ENCODE results near the gene SLC39A5.
A peak's percentile ranks its signal among the peaks of the same experiment; 100 is the strongest.
"Not testable (repeated sequence)": the region's sequence is repeated elsewhere in the genome, so short reads cannot be mapped to it uniquely, and the experiment has no call there.

SLC39A5 gene

DNA sequence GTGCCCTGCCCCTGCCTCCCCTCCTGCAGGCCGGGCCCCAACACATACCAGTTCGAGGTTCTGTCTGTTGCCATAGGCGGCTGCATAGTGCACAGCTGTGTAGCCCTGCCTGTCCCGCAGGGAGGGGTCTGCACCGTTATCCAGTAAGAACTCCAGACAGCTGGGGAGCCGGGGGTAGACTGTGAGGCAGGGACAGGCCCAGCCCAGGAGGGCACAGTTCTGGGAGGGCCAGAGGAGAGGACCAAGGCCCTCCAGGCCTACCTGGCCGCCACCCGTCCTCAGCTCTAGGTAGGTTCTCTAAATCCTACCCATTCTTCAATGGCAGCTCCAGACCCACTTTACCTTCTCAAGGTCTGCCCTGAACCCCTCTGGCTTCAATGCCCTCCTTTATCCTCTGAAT is 18.9 kb downstream of the SLC39A5 start:
- DNase-seq, result no peak

DNA sequence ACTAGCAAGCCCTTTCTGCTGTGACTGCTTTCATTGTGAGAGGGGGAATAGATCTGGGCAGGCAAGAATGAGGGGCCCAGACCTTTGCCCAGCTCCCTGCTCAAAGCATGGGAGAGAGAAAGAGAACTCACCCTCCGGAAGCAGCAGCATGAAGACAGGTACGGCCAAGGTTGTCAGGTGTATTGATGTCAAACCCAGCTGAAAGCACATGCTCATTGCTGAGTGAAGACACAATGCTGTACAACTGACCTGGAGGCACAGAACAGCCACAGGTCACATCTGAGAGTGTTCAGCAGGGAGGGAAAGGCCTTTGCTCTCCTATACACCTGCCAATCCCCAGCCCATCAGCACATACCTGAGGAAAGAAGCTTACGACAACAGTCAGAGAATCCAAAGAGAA is 22.8 kb downstream of the SLC39A5 start:
- no peak for DNase-seq

DNA sequence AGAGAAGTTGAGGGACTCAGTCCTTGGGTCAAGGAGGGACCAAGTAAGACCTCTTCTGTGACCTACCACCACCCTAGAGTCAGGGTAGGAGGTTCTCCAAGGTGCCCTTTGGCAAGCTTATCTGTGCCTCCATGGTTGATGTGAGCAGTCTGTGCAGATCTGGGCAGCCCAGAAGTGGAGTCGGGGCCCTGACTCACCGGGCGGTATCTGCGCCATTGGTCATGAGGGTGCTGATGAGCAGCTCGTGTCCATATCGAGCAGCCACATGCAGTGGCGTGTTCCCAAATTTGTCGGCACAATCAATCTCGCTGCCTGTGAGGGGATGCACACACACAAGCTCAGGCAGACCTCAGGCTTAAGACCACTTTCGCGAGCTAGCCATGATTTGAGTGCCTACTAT is 23.2 kb downstream of the SLC39A5 start:
- DNase-seq, result no peak

DNA sequence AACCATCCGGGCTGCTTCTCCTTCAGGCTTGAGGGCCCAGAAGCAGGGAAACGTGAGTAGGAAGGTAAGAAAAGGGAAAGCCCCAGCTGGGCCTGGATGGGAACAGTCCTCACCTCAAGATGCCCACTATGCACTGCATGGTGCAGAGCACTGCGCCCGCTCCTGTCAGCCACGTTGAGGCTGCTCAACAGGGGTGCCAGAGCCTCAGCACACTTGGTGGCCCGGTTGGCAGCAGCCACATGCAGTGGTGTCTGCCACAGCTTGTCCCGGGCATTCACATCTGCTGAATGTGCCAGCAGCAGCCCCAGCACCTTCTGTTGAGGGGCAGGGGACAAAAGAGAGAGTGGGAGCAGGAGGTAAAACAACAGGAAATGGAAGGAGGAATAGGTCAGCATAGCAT is 25.8 kb downstream of the SLC39A5 start:
- DNase-seq, result no peak

- DNase-seq, result no peak
Measured at GRCh38 chr12:56256326-56256960, 26.6 kb downstream of the SLC39A5 start.

DNA sequence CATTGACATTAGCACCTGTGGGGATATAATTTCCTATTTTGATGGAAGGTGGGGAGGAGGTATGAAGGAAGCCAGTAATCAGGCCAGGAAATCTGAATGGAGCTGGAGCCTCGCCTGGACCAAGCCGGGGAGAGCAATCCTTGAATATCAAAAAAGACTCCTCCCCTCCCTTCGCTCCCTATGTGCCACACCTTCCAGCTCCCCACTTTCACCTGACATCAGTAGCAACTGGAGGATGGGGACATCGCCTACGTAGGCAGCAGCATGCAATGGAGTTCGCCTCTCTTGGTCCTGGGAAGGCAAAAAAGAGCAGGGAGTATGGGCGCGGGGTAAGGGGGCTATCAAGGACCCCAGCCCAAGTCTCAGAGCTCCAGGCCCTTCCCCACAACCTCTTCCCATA is 27.2 kb downstream of the SLC39A5 start:
- no peak for DNase-seq

DNA sequence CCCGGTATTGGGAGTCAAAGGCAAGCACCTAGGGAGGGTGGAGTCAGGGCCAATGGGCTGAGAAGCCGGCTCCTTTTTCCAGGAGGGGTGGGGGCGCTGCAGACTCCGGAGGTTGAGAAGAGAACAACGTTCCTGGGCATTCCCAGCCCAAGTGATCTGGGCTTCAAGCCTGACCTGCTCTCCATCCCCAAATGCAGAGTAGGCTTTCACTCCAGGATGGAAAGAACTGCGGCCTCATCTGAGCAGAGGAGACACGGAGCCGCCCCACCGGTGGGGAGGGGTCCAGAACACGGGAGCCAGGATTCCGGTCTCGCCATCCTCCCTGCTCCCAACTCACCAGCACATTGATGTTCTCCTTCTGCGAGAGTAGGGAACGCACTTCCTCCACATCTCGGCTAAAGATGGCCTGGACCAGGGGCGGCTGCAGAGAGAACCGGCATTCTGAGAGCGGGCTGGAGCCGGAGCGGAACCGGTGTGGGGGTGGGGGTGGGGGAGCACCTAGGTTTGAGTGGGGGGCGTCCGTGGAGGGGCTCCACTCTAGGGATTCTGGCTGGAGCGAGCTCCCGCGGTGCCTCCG is 27.7 kb downstream of the SLC39A5 start:
- DNase-seq, result no peak

GRCh38 chr12:56258068-56258819 is 28.4 kb downstream of the SLC39A5 start, which contains the start of gene ANKRD52:
Gene ANKRD52 (minus strand): TSS chr12:56258384. CDS start chr12:56258269, 115 bp downstream.
- peak; percentile 74 for DNase-seq

DNA sequence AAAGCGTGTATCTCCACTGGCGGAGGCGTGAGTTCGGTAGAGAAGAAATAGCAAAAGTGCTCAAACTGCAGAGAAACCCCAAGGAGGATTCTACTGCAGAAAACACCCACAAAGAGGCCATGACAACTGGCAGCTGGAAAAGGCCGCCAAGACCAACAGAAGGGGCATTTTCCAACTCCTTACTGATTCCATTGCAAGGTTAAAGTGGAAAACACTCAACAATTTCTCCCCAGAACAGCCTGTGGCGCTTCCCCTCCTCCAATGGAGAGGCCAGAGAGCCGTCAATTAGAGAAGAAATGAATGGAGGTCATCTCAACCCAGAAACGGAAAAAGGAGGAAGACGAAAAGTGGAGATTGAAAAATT is 29.0 kb downstream of the SLC39A5 start:
- no peak for DNase-seq

DNA sequence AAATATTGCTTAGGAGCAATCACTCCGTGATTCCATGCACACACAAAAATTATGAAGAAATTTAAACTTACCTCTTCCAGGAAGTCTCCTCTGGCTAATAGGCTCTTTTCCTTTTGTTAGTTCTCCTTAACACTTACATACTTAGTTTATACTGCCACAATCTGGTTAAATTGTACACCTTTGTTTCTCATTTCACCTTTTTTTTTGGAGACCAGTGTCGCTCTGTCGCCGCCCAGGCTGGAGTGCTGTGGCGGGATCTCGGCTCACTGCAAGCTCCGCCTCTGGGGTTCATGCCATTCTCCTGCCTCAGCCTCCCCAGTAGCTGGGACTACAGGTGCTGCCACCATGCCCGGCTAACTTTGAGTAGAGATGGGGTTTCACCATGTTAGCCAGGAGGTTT is 30.5 kb downstream of the SLC39A5 start:
- no peak for DNase-seq

DNA sequence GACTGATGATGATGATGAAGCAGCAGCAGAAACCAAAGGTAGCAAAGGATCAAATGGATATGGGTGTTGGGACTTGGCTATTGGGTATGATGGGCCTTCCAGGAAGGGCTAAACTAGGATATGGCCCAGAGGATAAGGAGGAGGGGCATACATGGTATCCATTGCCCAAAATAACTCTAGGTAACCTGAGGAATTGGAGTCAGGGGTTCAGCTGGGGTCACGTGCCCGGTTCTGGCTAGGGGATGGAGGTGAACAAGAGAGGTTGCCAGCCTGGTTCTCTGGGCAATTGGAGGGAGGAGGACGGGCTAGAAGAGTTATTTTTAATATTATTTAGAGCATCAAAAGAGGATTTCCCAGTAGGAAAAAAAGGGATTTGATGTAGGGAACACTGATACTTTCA is 31.1 kb downstream of the SLC39A5 start:
- no peak for DNase-seq

DNA sequence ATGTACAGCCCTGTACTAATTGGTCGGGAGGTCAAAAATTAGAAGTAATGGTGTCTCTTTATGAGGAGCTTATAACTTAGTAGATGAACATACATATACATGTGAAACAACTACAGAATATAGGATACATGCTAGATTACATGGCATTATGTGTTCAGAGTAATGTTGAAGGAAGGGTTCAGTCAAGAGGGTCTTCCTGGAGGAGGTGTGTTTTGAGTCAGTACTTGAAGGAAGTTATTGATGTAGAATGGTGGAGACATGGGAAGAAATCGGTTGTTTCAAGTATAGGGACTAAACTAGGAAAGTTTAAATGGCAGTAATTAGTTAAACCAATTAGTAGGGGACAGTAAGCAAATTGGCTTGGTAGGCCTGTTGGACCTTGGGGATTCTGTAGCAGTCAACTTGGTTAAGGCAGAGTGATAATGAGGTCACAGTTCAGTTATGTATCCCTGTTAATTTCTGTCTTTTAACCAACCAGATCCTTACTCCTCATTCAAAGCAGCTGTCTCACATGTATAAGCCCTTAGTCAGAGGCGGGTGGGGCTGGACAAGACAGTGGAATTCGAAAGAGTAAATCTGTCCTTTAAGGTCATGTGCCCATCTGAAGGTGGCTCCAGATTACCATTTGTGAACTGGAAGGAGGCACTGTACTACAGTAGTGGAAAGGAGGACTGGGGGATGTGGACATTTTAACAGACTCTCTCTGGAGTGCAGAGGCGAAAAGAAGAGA is 31.8 kb downstream of the SLC39A5 start:
- DNase-seq, result no peak

DNA sequence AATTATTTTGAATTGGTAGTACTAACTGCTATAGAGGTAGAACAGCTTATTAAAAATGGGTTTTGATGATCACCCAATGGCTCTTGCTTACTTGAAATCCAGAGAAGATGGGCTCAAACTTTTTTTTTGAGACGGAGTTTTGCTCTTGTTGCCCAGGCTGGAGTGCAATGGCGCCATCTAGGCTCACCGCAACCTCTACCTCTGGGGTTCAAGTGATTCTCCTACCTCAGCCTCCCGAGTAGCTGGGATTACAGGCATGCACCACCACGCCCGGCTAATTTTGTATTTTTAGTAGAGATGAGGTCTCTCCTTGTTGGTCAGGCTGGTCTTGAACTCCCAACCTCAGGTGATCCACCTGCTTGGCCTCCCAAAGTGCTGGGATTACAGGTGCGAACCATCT is 33.1 kb downstream of the SLC39A5 start:
- DNase-seq, result not testable (repeated sequence)

GRCh38 chr12:56266068-56266692 is 36.3 kb downstream of the SLC39A5 start:
- DNase-seq, result not testable (repeated sequence)

GRCh38 chr12:56266693-56267442 is 37.0 kb downstream of the SLC39A5 start, which contains the start of gene COQ10A:
Gene COQ10A (plus strand): TSS chr12:56266942. CDS start chr12:56267119, 177 bp downstream.
- DNase-seq, result peak; percentile 90

- DNase-seq, result no peak
Measured at GRCh38 chr12:56267443-56268071, 37.7 kb downstream of the SLC39A5 start.

- no peak for DNase-seq
Measured at GRCh38 chr12:56271031-56271430, 41.2 kb downstream of the SLC39A5 start.

GRCh38 chr12:56272468-56272867 is 42.6 kb downstream of the SLC39A5 start:
- not testable (repeated sequence) for DNase-seq

DNA sequence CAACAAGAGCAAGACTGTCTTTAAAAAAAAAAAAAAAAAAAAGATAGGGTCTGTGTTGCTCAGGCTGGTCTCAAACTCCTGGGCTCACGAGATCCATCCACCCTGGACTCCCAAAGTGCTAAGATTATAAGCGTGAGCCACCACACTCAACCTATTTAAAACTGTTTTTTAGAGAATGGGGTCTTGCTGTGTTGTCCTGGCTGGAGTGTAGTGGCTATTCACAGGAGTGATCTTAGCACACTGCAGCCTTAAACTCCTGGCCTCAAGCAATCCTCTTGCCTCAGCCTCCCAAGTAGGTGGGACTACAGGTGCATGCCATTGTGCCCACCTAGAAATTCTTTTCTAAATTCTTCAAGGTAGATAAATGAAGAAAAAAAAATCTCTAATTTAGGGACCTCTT is 44.4 kb downstream of the SLC39A5 start:
- no peak for DNase-seq

GRCh38 chr12:56278905-56279304 is 49.1 kb downstream of the SLC39A5 start:
- DNase-seq, result no peak

- DNase-seq, result no peak
Measured at GRCh38 chr12:56280849-56281248, 51.0 kb downstream of the SLC39A5 start.

- DNase-seq, result no peak
Measured at GRCh38 chr12:56282030-56282429, 52.2 kb downstream of the SLC39A5 start.

Measured in effector CD4-positive, alpha-beta T cell (primary cell).